Measurements from ENCODE around the gene RELN. TPM values are rescaled to one million over a fixed set of nuclear protein-coding genes. Genes with fewer than 3 reads are reported as not detected.

Gene RELN
- total RNA-seq, 1 donor from 2014 or later, result not detected

GRCh38 chr7:103564416-103564815 is 425.0 kb downstream of the RELN start:
- Mint-ChIP-seq H3K9me3 (ENCODE audit: low read depth) (no peaks in the 10 kb centered on the region), H3K4me3 (ENCODE audit: unreplicated experiment) (no peak overlapping the region), H3K27me3 (ENCODE audit: low read depth) (peaks cover 26% of the 10 kb centered on the region), H3K27ac (ENCODE audit: unreplicated experiment) (no peak overlapping the region), H3K36me3 (ENCODE audit: low read depth) (no peaks in the 10 kb centered on the region), H3K4me1 (ENCODE audit: low read depth) (no peaks in the 10 kb centered on the region)
- TF ChIP-seq CTCF (IDR thresholded peaks at IDR 0.05), result no peak
- no peak for DNase-seq (ENCODE audit: low spot score)

GRCh38 chr7:103560136-103560535 is 429.3 kb downstream of the RELN start:
- DNase-seq (ENCODE audit: low spot score), result no peak
- H3K4me3 Mint-ChIP-seq (ENCODE audit: unreplicated experiment), result no peak overlapping the region
- no peak for TF ChIP-seq CTCF (IDR thresholded peaks at IDR 0.05)
- no peaks in the 10 kb centered on the region for H3K36me3 Mint-ChIP-seq (ENCODE audit: low read depth)
- no peak overlapping the region for H3K27ac Mint-ChIP-seq (ENCODE audit: unreplicated experiment)
- H3K9me3 Mint-ChIP-seq (ENCODE audit: low read depth), result no peaks in the 10 kb centered on the region
- peaks cover 34% of the 10 kb centered on the region for H3K27me3 Mint-ChIP-seq (ENCODE audit: low read depth)
- no peaks in the 10 kb centered on the region for H3K4me1 Mint-ChIP-seq (ENCODE audit: low read depth)

GRCh38 chr7:103551016-103551415 is 438.4 kb downstream of the RELN start:
- no peak for DNase-seq (ENCODE audit: low spot score)
- Mint-ChIP-seq H3K9me3 (ENCODE audit: low read depth) (no peaks in the 10 kb centered on the region), H3K27ac (ENCODE audit: unreplicated experiment) (no peak overlapping the region), H3K36me3 (ENCODE audit: low read depth) (no peaks in the 10 kb centered on the region), H3K4me3 (ENCODE audit: unreplicated experiment) (no peak overlapping the region), H3K4me1 (ENCODE audit: low read depth) (no peaks in the 10 kb centered on the region), H3K27me3 (ENCODE audit: low read depth) (peaks cover 12% of the 10 kb centered on the region)
- no peak for TF ChIP-seq CTCF (IDR thresholded peaks at IDR 0.05)

GRCh38 chr7:103549786-103550185 is 439.7 kb downstream of the RELN start:
- DNase-seq (ENCODE audit: low spot score), result no peak
- H3K4me3 Mint-ChIP-seq (ENCODE audit: unreplicated experiment), result no peak overlapping the region
- TF ChIP-seq CTCF (IDR thresholded peaks at IDR 0.05), result no peak
- no peaks in the 10 kb centered on the region for H3K36me3 Mint-ChIP-seq (ENCODE audit: low read depth)
- H3K9me3 Mint-ChIP-seq (ENCODE audit: low read depth), result no peaks in the 10 kb centered on the region
- H3K27ac Mint-ChIP-seq (ENCODE audit: unreplicated experiment), result no peak overlapping the region
- no peaks in the 10 kb centered on the region for H3K4me1 Mint-ChIP-seq (ENCODE audit: low read depth)
- peaks cover 16% of the 10 kb centered on the region for H3K27me3 Mint-ChIP-seq (ENCODE audit: low read depth)

- no peak overlapping the region for H3K4me3 Mint-ChIP-seq (ENCODE audit: unreplicated experiment)
Observed at GRCh38 chr7:103547451-103548284, 441.8 kb downstream of the RELN start.

More at GRCh38 chr7:103547451-103548284, 441.8 kb downstream of the RELN start:
- Mint-ChIP-seq H3K36me3 (ENCODE audit: low read depth) (no peaks in the 10 kb centered on the region), H3K9me3 (ENCODE audit: low read depth) (no peaks in the 10 kb centered on the region), H3K27ac (ENCODE audit: unreplicated experiment) (no peak overlapping the region), H3K4me1 (ENCODE audit: low read depth) (no peaks in the 10 kb centered on the region), H3K27me3 (ENCODE audit: low read depth) (peaks cover 16% of the 10 kb centered on the region)
- no peak for TF ChIP-seq CTCF (IDR thresholded peaks at IDR 0.05)
- no peak for DNase-seq (ENCODE audit: low spot score)

Measured in chondrocyte (in vitro differentiated cells).